ENCODE measurements around the gene OR52D1. TPM values are rescaled to one million over a fixed set of nuclear protein-coding genes. Genes with fewer than 3 reads are reported as not detected.

The OR52D1 gene
- total and polyA plus RNA-seq, 2 of the 13 experiments (the other 11 are each of a cell fraction or from before 2014, with no cell fraction given), result not detected

GRCh38 chr11:5528495-5528894 is 40.0 kb downstream of the OR52D1 start:
- Histone ChIP-seq H2AFZ (ENCODE audit: low read length) (no peak overlapping the region), H3K9me3 (ENCODE audit: low read length) (no peaks in the 10 kb centered on the region), H3K27ac (ENCODE audit: extremely low read length, insufficient read depth, low read length) (no peak overlapping the region), H4K20me1 (ENCODE audit: insufficient read depth, low read length) (no peaks in the 10 kb centered on the region), H3K9ac (ENCODE audit: insufficient read depth, low read depth, low read length) (no peak overlapping the region), H3K4me1 (ENCODE audit: insufficient read depth, low read length) (no peaks in the 10 kb centered on the region), H3K4me2 (ENCODE audit: low read depth, low read length) (no peak overlapping the region), H3K79me2 (ENCODE audit: insufficient read depth, low read length) (no peaks in the 10 kb centered on the region), H3K36me3 (replicated peaks in 1 of 2; ENCODE audit: control insufficient read depth in 1 of 2, insufficient read depth in 2 of 2, low read length in 2 of 2) (no peaks in the 10 kb centered on the region), H3K27me3 (ENCODE audit: control insufficient read depth in 1 of 2, insufficient read depth in 2 of 2, low read length in 2 of 2) (peaks cover 0 to 15% of the 10 kb centered on the region in 2 experiments; a peak in 3 of 5 replicates), H3K4me3 (replicated peaks in 1 of 3; ENCODE audit: insufficient read depth in 1 of 3, low read depth in 2 of 3, low read length in 3 of 3) (no peak overlapping the region)
- no peak for FAIRE-seq
- ChIA-PET CTCF (ENCODE audit: low intra/inter-chr PET ratio, low total read pairs) (no interaction called here), POLR2A (no interaction called here)
- ATAC-seq, result no peak
- no TSS peak for BruUV-seq (replicated peaks)
- no peak for TF ChIP-seq ZNF510 (CRISPR knock-in tag; IDR thresholded peaks at IDR 0.05; ENCODE audit: low read depth)
- TF ChIP-seq KDM5B (CRISPR knock-in tag; IDR thresholded peaks at IDR 0.05; ENCODE audit: borderline replicate concordance), result no peak
- no peak for TF ChIP-seq KMT2A (CRISPR knock-in tag; IDR thresholded peaks at IDR 0.05)
- no peak for TF ChIP-seq ZNF431 (CRISPR knock-in tag; IDR thresholded peaks at IDR 0.05; ENCODE audit: borderline replicate concordance, low read depth)
- TF ChIP-seq ZSCAN25 (CRISPR knock-in tag; IDR thresholded peaks at IDR 0.05), result no peak
- DNase-seq (ENCODE audit: low spot score), result no peak
- WGBS (ENCODE audit: low lambda C conversion rate), result 0% methylated on average over 1 of the region's 1 CpG
- in situ Hi-C loops (cut with HindIII; ENCODE audit: extremely low pct_ligation_motif_present, low pct_unique_long_range_greater_than_20kb), result no loop called here
- intact Hi-C loops (cut with micrococcal nuclease; ENCODE audit: unreplicated experiment), result no loop called here

DNA sequence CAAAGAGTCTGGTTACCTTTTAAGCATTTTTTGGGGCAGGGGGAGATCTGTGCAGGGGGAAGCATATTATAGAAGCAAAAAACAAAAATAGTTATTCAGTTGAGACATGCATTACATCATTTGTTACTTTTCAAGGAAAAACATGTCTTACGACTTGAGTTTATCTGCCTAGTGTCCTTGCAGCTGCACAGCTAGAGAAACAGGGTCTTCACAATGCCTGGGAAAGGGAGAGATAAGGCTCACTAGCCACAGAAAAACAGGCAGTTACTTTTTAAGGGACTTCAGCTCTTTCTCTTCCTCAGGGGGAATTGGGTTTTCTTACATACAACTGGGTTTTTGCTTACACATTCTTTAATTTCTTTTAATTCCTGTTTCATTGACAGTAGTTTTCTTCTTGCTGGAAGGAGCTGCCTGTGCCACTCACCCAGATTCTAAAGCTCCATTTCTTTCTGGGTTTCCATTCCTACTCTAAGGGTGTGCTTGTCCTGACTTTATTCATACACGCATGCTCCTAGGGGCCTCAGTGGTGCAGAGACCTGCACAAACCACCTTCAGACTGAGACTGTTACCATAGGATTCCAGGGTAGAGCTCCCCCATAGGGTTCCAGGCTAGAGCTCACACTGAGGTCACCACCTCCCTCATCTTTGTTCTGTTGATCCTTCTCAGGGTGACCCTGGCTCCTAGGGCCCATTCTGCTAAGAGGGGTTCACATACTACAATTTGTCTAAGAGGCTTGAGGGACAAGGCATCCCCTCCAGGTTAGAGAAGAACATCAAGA is 42.8 kb downstream of the OR52D1 start:
- Histone ChIP-seq H4K20me1 (ENCODE audit: insufficient read depth, low read length) (no peaks in the 10 kb centered on the region), H2AFZ (ENCODE audit: low read length) (no peak overlapping the region), H3K79me2 (ENCODE audit: insufficient read depth, low read length) (no peaks in the 10 kb centered on the region), H3K4me2 (ENCODE audit: low read depth, low read length) (no peak overlapping the region), H3K9ac (ENCODE audit: insufficient read depth, low read depth, low read length) (no peak overlapping the region), H3K36me3 (replicated peaks in 1 of 2; ENCODE audit: control insufficient read depth in 1 of 2, insufficient read depth in 2 of 2, low read length in 2 of 2) (no peaks in the 10 kb centered on the region), H3K27ac (ENCODE audit: extremely low read length, insufficient read depth, low read length) (no peak overlapping the region), H3K9me3 (ENCODE audit: low read length) (no peaks in the 10 kb centered on the region), H3K4me3 (replicated peaks in 1 of 3; ENCODE audit: insufficient read depth in 1 of 3, low read depth in 2 of 3, low read length in 3 of 3) (no peak overlapping the region), H3K4me1 (ENCODE audit: insufficient read depth, low read length) (no peaks in the 10 kb centered on the region), H3K27me3 (ENCODE audit: control insufficient read depth in 1 of 2, insufficient read depth in 2 of 2, low read length in 2 of 2) (peaks cover 0 to 6% of the 10 kb centered on the region in 2 experiments; a peak in 2 of 5 replicates)
- BruUV-seq (replicated peaks), result no TSS peak
- in situ Hi-C loops (cut with HindIII; ENCODE audit: extremely low pct_ligation_motif_present, low pct_unique_long_range_greater_than_20kb), result no loop called here
- ATAC-seq (no peak), DNase-seq (ENCODE audit: low spot score) (no peak), FAIRE-seq (no peak)
- ChIA-PET POLR2A (no interaction called here), CTCF (ENCODE audit: low intra/inter-chr PET ratio, low total read pairs) (no interaction called here)
- WGBS (ENCODE audit: low lambda C conversion rate), result 55% methylated on average over 2 of the region's 2 CpGs
- intact Hi-C loops (cut with micrococcal nuclease; ENCODE audit: unreplicated experiment), result no loop called here
- TF ChIP-seq ZNF446 (CRISPR knock-in tag; IDR thresholded peaks at IDR 0.05) (no peak), AKAP8 (CRISPR knock-in tag; IDR thresholded peaks at IDR 0.05) (no peak), RXRB (CRISPR knock-in tag; IDR thresholded peaks at IDR 0.05; ENCODE audit: borderline replicate concordance) (no peak), FOXJ3 (CRISPR knock-in tag; IDR thresholded peaks at IDR 0.05; ENCODE audit: borderline replicate concordance) (no peak), CEBPG (CRISPR knock-in tag; IDR thresholded peaks at IDR 0.05) (no peak), DR1 (CRISPR knock-in tag; IDR thresholded peaks at IDR 0.05) (no peak), HNRNPLL (IDR thresholded peaks at IDR 0.05; ENCODE audit: low read depth, low read length, poor library complexity, severe bottlenecking) (no peak), SP4 (CRISPR knock-in tag; IDR thresholded peaks at IDR 0.05) (no peak), SRSF9 (IDR thresholded peaks at IDR 0.05; ENCODE audit: borderline replicate concordance, insufficient read depth, low read depth, low read length, poor library complexity, severe bottlenecking) (no peak), TMF1 (CRISPR knock-in tag; IDR thresholded peaks at IDR 0.05; ENCODE audit: low read depth) (no peak), HOXA5 (CRISPR knock-in tag; IDR thresholded peaks at IDR 0.05) (no peak)
- TF ChIP-seq, protein P1, sequence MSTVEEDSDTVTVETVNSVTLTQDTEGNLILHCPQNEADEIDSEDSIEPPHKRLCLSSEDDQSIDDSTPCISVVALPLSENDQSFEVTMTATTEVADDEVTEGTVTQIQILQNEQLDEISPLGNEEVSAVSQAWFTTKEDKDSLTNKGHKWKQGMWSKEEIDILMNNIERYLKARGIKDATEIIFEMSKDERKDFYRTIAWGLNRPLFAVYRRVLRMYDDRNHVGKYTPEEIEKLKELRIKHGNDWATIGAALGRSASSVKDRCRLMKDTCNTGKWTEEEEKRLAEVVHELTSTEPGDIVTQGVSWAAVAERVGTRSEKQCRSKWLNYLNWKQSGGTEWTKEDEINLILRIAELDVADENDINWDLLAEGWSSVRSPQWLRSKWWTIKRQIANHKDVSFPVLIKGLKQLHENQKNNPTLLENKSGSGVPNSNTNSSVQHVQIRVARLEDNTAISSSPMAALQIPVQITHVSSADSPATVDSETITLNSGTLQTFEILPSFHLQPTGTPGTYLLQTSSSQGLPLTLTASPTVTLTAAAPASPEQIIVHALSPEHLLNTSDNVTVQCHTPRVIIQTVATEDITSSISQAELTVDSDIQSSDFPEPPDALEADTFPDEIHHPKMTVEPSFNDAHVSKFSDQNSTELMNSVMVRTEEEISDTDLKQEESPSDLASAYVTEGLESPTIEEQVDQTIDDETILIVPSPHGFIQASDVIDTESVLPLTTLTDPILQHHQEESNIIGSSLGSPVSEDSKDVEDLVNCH (CRISPR knock-in tag; IDR thresholded peaks at IDR 0.05), result no peak

Measured in HepG2 (cell line).